ENCODE data around the gene AOC1.

AOC1 gene

DNA sequence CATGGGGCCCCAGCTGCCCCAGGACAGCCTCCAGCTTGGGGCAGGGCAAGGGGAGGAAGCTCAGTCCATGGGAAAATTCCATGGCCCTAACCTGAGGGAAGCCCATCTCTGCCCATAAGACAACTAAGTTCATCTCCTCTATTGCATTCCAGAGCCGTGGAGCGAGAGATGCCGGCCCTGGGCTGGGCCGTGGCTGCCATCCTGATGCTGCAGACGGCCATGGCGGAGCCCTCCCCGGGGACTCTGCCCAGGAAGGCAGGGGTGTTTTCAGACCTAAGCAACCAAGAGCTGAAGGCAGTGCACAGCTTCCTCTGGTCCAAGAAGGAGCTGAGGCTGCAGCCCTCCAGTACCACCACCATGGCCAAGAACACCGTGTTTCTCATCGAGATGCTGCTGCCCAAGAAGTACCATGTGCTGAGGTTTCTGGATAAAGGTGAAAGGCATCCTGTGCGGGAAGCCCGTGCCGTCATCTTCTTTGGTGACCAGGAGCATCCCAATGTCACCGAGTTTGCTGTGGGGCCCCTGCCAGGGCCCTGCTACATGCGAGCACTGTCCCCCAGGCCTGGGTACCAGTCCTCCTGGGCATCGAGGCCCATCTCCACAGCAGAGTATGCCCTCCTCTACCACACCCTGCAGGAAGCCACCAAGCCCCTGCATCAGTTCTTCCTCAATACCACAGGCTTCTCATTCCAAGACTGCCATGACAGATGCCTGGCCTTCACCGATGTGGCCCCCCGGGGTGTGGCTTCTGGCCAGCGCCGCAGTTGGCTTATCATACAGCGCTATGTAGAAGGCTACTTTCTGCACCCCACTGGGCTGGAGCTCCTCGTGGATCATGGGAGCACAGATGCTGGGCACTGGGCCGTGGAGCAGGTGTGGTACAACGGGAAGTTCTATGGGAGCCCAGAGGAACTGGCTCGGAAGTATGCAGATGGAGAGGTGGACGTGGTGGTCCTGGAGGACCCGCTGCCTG, 4.3 kb downstream of the AOC1 start:
- in situ Hi-C loops (cut with HindIII; ENCODE audit: low sequenced_read_pairs) = no loop called here

DNA sequence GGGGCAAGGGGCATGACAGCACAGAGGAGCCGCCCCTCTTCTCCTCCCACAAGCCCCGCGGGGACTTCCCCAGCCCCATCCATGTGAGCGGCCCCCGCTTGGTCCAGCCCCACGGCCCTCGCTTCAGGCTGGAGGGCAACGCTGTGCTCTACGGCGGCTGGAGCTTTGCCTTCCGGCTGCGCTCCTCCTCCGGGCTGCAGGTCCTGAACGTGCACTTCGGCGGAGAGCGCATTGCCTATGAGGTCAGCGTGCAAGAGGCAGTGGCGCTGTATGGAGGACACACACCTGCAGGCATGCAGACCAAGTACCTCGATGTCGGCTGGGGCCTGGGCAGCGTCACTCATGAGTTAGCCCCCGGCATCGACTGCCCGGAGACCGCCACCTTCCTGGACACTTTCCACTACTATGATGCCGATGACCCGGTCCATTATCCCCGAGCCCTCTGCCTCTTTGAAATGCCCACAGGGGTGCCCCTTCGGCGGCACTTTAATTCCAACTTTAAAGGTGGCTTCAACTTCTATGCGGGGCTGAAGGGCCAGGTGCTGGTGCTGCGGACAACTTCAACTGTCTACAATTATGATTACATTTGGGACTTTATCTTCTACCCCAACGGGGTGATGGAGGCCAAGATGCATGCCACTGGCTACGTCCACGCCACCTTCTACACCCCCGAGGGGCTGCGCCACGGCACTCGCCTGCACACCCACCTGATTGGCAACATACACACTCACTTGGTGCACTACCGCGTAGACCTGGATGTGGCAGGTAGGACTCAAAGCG, 5.1 kb downstream of the AOC1 start:
- in situ Hi-C loops (cut with HindIII; ENCODE audit: low sequenced_read_pairs) = no loop called here

DNA sequence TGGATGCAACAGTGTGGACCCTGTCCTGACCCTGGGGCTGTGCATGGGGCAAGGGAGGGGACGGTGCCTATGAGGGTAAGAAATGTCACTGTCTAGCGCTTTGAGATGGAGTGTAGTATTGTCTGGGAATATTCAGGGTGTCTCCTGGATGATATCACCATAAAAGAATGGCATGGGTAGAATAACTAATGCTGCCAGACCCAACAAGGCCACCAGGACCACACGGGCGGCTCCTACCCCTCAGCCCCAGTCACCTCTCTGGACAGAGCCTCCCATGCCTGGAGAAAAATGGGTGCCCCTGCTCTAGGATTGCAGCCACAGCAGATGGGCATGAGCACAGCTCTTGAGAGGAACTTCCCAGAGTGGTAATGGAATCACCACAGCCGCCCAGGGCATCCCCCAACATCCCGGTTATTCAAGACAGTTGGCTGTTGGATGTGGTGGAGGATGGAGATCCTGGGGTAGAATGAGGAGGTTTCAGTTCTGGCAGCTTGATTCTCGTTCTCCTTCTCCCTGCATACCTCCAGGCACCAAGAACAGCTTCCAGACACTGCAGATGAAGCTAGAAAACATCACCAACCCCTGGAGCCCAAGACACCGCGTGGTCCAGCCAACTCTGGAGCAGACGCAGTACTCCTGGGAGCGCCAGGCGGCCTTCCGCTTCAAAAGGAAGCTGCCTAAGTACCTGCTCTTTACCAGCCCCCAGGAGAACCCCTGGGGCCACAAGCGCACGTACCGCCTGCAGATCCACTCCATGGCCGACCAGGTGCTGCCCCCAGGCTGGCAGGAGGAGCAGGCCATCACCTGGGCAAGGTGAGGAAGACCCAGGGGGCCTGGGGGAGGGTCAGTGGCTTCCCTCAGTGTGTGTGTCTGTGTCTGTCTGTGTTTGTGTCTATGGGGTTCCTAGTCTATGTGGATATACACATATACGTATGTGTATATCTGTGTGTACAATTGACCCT, 6.2 kb downstream of the AOC1 start:
- in situ Hi-C loops (cut with HindIII; ENCODE audit: low sequenced_read_pairs) = no loop called here

DNA sequence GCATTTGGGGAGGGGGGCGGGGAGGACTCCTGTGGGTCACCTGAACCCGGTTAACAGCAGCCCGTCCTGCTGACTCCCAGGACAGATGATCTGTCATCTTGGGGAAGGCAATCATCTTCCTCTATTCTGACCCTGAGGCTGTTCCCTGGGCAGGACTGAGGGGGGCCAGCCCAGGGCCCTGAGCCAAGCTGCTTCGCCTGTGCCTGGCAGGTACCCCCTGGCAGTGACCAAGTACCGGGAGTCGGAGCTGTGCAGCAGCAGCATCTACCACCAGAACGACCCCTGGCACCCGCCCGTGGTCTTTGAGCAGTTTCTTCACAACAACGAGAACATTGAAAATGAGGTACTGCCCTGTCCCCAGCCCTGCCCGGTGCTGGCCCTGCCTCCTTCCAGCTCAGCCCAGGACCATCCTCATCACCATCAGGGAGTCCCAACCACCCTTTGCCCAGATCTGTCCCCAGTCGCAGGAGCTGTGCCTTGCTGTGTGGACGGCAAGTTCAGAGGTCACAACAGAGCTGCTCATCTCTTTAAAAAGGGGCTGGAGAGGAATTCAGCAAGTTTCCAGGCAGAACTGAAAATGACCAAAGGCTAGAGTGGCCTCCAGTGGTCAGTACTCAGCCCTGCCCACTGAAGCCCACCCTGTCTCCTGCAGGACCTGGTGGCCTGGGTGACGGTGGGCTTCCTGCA, 8.1 kb downstream of the AOC1 start:
- in situ Hi-C loops (cut with HindIII; ENCODE audit: low sequenced_read_pairs) = no loop called here

DNA sequence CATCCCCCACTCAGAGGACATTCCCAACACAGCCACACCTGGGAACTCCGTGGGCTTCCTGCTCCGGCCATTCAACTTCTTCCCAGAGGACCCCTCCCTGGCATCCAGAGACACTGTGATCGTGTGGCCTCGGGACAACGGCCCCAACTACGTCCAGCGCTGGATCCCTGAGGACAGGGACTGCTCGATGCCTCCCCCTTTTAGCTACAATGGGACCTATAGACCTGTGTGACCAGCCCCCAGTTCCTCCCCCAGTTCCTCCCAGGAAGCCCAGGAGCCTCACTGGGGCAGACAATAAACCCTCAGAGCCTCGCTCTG, 8.6 kb downstream of the AOC1 start:
- in situ Hi-C loops (cut with HindIII; ENCODE audit: low sequenced_read_pairs) = no loop called here

DNA sequence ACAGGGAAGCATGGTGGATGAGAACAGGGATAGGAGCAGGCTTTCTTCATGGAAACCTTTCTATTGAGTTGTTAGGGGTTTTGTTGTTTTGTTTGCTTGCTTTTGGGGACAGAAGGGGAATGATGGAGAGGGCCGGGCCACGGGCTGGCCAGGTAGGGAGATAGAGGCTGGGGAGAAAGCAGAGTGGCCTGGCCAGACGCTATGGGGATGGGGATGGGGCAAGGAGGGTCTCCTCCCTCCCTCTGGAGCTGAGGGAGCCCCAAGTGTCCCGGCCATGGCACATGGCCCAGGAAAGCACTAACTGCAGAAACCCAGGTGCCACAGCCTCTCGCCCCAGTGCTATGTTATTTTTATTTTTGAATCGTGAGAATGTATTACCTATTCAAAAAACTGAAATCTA, 10.0 kb downstream of the AOC1 start:
- in situ Hi-C loops (cut with HindIII; ENCODE audit: low sequenced_read_pairs) = no loop called here

DNA sequence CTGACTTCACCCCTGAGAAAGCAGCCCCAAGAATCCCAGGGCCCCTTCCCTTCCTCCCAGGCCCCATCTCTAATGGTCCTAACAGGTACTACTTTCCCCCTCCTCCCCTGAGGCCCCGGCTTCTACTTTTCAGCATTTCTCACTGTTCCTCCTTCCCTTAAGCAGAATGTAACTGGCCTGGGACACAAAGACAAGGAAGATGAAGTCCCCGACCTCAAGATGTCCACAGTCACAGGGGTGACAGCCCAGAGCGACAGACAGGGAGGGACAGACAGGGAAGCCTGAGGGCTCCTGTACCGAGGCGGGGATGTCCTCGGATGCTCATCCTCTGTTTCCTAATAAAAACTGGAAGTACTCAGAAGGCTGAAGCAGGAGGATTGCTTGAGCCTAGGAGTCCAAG, 11.6 kb downstream of the AOC1 start:
- in situ Hi-C loops (cut with HindIII; ENCODE audit: low sequenced_read_pairs) = no loop called here

DNA sequence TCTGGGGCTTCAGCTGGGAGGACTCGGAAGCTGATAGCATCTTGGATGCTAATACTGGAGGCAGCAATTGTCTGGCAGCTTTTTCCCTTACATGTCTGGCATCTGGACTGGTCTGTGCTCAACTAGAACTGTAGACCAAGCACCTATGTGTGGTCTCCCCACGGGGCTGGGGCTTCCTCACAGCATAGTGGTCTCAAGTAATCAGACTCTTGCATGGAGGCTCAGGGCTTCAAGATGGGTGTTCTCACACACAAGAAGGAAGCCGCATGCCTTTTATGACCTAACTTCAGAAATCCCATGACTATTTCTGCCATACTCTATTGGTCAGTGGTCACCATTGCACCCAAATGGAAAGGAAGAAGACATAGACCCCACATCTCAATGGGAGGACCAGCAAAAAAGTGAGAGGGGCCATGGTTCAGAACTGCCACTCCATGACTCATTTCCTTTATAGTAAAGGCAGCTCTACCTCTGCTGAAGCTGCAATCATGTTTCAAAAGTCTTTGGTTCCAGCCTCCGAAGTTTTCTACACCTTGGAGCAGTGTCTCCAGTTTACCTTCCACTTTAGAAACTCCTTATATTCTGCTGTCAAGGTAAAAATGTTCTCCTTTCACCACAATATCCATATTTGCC, 14.7 kb downstream of the AOC1 start:
- in situ Hi-C loops (cut with HindIII; ENCODE audit: low sequenced_read_pairs) = no loop called here

DNA sequence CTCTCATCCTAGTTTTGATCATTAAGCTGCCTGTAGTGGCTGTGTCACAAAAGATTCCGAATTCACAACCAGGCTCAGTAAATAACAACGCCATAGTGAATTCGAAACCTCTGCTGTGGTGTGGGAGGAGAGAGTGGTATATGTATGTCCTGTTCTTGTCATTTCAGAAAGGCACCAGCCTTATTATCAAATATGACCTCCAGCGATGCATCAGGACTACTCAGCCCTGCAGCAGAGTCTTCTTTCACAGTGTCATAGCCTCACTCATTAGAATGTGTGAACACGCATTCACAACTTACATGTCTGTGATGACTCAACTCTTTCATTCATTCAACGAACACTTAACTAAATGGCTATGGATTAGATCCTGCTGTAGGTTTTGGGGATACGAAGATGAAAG, 15.3 kb downstream of the AOC1 start:
- in situ Hi-C loops (cut with HindIII; ENCODE audit: low sequenced_read_pairs) = no loop called here

DNA sequence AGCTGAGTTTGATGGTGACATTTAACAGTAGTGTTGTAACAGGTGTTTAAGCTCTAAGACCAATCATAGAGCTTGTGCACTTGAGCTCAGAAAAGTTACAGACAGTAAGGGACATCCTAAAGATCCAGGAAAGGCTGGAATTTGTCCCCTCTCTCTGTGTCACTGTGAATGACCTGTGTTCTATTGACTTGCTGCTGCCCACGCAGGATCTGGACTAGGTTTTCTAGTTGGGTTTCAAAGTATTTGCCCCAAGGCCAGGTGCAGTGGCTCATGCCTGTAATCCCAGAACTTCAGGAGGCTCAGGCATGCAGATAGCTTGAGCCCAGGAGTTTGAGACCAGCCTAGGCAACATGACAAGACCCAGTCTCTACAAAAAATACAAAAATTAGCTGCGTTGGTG, 17.1 kb downstream of the AOC1 start:
- in situ Hi-C loops (cut with HindIII; ENCODE audit: low sequenced_read_pairs) = no loop called here

DNA sequence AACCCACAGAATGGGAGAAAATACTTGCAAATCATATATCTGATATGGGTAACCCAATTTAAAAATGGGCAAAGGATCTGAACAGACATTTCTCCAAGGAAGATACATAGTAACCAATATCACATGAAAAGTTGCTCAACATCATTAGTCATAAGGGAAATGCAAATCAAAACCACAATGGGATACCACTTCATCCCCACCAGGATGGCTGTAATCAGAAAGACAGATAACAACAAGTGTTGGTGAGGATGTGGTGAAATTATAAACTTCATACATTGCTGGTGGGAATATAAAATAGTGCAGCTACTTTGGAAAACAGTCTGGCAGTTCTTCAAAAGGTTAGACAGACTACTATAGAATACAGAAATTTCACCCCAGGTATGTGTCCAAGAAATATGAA, 19.3 kb downstream of the AOC1 start:
- in situ Hi-C loops (cut with HindIII; ENCODE audit: low sequenced_read_pairs) = no loop called here

DNA sequence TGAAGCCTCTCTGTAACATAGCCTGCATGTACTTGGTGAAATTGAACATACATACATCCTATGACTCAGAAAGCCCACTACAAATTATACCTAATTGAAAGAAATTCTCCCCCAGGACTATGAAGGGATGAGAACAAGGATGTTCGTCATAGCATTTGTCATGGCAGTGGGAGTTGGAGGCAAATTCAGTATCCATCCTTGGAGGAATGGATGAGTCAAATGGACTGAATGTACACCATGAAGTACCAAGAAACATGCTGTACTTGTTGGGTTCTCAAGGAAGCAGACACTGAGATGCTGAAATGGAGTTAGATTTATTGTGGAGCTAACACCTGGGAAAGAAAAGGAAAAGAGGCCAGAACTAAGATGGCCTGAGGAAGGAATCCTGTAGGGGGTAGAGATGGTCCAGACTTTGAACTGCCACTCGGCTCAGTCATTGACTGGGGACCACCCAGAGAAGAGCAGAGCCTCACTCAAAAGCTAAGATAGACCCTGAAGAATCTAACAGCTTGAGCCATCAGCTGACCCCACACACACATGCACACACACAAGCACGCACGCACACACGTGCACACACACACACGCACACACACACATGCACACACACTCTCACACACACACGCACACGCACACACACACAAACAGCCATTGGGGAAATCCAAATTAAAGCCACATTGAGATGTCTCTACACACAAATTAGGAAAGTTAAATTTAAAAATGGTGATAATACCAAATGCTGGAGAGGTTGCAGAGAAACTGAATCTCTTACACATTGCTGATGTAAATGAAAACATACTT, 22.3 kb downstream of the AOC1 start:
- in situ Hi-C loops (cut with HindIII; ENCODE audit: low sequenced_read_pairs) = no loop called here

DNA sequence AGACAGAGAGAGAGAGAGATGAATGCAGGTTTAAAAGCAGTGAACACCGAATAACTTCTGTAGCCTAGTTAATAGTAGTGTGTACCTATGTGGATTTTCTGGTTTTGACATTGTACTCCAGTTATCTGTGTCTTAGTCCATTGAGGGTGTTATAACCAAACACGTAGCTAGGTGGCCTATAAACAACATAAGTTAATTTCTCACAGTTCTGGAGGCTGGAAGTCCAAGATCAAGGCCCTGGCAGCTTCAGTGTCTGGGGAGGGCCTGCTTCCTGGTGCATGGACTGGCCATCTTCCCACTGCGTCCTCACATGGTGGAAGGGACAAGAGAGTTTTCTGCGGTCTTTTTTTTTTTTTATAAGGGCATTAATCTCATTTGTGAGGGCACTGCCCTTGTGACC, 23.5 kb downstream of the AOC1 start:
- in situ Hi-C loops (cut with HindIII; ENCODE audit: low sequenced_read_pairs) = no loop called here

DNA sequence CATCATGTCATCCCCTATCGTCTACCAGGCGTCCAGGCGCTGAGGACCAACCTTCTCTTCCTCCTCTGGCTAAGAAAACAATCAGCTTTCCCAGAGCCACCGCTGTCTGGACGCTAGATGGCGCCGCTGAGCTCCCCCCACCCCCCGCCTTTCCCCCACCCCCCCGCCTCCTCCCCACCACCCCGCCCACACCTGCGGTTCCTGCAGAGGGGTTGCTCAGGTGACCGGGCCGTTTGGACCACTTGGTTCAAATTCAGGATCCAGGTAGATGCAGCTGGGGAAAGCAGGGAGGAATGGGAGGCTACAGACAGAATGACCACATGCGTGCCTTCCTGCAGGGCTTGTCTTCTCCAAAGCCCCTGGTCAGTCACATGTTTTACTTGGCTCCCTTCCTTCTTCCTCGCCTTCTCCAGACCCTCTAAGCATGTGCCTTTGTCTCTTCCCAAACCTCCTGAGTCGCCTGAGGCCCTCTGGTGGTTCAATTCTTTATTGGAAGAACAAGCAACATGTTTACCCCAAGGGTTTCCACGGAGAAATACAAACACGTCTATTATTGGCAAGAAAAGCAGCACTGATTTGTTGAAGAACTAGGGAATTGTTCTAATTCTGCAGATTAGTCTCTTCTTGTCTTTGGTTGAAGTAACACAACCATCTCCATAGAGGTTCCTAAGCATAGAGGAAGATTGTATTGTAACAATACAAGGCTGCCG, 24.7 kb downstream of the AOC1 start:
- in situ Hi-C loops (cut with HindIII; ENCODE audit: low sequenced_read_pairs) = no loop called here

DNA sequence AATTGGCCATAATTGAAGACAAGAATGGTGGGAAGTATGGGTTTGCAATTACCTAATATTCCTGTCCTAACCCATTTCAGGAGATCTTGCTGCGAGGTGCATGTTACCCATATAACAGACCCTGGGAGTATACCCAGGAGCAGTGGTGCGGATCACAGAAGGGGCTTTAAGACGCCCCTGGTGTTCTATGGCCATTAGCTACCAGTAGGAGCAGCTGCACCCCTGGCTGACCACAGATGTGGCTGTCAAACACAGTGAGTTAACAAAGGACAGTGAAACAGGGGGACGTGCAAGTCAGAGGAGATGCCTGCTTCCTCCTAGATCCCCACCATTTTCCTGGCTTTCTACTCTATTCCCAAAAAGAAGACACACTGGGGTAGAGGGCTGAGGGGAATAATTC, 25.2 kb downstream of the AOC1 start:
- in situ Hi-C loops (cut with HindIII; ENCODE audit: low sequenced_read_pairs) = no loop called here

DNA sequence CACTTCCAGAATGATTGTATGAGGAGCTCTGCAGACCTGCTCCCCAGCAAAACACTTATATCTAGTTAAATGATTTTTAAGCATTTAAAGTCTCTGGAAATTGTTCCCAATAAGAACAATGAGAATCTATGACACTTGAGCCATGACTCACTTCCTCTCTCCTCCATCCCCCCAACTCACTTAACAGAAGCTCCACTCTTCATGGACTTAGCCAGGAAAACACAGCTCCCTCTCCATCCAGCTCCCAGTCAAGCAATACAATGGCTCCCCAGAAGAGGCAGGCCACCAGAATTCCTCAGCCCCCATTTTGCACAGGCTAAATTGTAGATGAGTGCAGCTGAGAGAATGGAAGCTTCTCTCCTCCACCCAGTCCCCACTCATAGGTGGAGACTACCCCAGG, 27.0 kb downstream of the AOC1 start:
- in situ Hi-C loops (cut with HindIII; ENCODE audit: low sequenced_read_pairs) = no loop called here

DNA sequence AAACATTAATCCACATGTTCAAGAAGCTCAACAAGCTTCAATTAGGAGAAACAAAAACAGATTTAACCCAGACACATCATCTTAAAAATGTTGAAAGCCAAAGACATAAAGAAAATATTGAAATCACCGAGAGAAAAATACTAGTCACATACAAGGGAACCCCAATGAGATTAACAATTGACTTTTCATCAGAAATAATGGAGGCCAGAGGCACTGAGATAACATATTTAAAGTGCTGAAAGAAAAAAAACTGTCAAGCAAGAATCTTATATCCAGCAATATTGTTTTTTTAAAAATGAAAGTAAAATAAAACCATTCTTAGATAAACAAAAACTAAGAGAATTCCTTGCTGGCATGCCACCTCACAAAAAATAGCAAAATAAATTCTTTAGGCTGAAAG, 28.9 kb downstream of the AOC1 start:
- in situ Hi-C loops (cut with HindIII; ENCODE audit: low sequenced_read_pairs) = no loop called here

DNA sequence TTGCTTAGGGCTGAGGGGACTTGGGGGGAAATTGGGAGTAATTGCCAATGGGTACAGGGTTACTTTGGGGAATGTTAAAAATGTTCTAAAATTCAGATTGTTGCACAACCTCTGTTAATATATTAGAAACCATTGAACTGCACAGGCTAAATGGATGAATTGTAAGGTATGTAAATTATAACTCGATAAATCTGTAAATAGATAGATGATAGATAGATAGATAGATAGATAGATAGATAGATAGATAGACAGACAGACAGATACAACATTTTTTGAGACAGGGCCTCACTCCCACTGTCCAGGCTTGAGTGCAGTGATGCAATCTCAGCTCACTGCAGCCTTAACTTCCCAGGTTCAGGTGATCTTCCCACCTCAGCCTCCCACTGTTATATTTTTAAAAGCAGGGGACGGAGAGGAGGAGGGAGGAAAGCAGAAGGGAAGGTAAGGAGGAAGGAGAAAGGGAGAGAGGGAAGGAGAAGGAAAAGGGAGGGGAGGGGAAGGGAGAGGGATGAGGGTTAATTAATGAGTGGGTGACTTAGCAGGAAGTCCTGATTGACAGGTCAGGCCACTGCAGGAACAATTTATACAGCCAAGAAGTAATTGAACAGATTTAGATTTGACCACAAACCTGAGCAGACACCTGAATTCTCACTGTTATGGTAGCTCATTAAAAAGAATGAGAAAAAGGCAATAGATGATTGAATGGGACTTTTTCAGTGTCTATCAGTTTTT, 38.7 kb downstream of the AOC1 start:
- in situ Hi-C loops (cut with HindIII; ENCODE audit: low sequenced_read_pairs) = no loop called here
